ENCODE data around the gene SEMA4A.
A peak's percentile ranks its signal among the peaks of the same experiment; 100 is the strongest.

The SEMA4A gene

DNA sequence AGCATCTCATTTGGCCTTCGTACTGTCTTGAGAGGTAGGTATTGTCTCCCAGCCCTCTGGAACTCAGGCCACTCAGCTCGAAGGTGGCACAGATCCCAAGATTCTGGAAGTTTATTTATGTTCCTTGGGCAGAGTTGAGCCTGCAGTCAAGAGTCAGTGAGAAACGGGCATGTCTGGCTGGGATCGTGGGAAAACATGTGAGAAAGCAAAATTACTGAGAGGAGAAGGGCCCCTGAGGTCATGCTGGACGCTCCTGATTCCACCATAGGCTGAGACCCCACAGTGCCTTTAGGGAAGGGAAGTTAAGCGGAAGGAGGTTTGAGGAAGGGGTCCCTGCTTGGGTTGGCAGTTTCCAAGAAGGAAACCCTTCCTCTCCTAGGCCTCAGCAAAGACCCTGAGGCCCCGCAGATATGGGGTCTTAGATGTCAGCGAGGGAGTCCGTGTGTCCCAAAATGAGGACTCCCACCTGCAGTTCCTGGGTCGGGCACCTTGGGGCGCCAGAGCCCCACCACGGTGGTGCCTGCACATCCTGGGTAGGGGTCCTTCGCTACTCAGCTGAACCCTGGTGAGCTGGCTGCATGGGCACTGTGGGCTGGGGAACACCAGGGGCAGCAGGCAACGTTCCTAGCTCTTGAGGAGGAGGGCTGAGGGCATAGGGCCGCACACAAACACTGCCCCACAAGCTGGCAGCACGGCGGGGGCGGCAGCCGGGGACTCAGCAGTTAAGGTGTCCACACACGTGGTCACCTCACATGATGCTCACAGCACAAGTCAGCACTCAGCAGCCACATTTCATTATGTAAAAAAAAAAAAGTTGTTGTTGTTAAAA is 12.3 kb upstream of the SEMA4A start:
- Histone ChIP-seq H3K27me3 (no peaks in the 10 kb centered on the region), H3K4me3 (no peak overlapping the region), H3K9me3 (no peaks in the 10 kb centered on the region), H3K27ac (peak overlapping the region; percentile 93 to 99), H3K4me1 (peaks cover 0 to 74% (median 40%) of the 10 kb centered on the region in 4 donors), H3K36me3 (peaks cover 31 to 45% (median 43%) of the 10 kb centered on the region in 3 donors)
- intact Hi-C loops (cut with DNase I; ENCODE audit: low total_unique reads) = no loop called here
- TF ChIP-seq, protein P1, sequence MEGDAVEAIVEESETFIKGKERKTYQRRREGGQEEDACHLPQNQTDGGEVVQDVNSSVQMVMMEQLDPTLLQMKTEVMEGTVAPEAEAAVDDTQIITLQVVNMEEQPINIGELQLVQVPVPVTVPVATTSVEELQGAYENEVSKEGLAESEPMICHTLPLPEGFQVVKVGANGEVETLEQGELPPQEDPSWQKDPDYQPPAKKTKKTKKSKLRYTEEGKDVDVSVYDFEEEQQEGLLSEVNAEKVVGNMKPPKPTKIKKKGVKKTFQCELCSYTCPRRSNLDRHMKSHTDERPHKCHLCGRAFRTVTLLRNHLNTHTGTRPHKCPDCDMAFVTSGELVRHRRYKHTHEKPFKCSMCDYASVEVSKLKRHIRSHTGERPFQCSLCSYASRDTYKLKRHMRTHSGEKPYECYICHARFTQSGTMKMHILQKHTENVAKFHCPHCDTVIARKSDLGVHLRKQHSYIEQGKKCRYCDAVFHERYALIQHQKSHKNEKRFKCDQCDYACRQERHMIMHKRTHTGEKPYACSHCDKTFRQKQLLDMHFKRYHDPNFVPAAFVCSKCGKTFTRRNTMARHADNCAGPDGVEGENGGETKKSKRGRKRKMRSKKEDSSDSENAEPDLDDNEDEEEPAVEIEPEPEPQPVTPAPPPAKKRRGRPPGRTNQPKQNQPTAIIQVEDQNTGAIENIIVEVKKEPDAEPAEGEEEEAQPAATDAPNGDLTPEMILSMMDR (IDR thresholded peaks at IDR 0.05) = peak; percentile 47 to 56
- peak; percentile 64 to 89 for DNase-seq

GRCh38 chr1:156143765-156144489 is 9.5 kb upstream of the SEMA4A start:
- TF ChIP-seq, protein P1 (IDR thresholded peaks at IDR 0.05) = no peak
- H3K27ac ChIP-seq = peak overlapping the region; percentile 29 to 30

DNA sequence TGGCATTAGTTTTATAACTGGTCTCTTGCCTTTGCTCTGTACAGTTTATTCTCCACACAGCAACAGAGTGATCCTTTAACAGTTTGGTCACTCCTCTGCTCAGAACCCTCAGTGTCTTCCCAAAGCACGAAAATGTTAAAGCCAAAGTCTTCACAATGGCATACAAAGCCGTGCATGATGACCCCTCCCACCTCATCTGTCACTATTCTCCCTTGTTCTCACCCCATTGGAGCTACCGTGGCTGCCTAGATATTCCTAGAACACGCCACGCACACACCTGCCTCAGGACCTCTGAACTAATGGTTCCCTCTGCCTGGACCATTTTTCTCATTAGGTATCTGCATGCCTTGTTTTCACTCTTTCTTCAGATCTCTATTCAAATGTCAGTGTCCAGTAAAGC is 8.6 kb upstream of the SEMA4A start:
- no peaks in the 10 kb centered on the region for H3K9me3 ChIP-seq
- H3K4me1 ChIP-seq = peaks cover 0 to 70% (median 39%) of the 10 kb centered on the region in 4 donors
- peak overlapping the region in 1 of 2 donors; percentile 30 for H3K27ac ChIP-seq
- intact Hi-C loops (cut with DNase I; ENCODE audit: low total_unique reads) = loop anchor here (5.0 kb wide), 2 partner anchors 68 to 83 kb away; partner anchors contain the start of gene PMF1
- H3K27me3 ChIP-seq = peaks cover 0 to 5% of the 10 kb centered on the region in 2 donors
- H3K36me3 ChIP-seq = peaks cover 0 to 9% (median 6%) of the 10 kb centered on the region in 3 donors
- TF ChIP-seq, protein P1 (IDR thresholded peaks at IDR 0.05) = no peak
- no peak overlapping the region for H3K4me3 ChIP-seq
- DNase-seq = no peak

More at GRCh38 chr1:156143765-156144489, 9.5 kb upstream of the SEMA4A start:
- H3K4me1 ChIP-seq = peaks cover 0 to 78% (median 43%) of the 10 kb centered on the region in 4 donors
- intact Hi-C loops (cut with DNase I; ENCODE audit: low total_unique reads) = no loop called here
- H3K9me3 ChIP-seq = no peaks in the 10 kb centered on the region
- peaks cover 3 to 17% (median 15%) of the 10 kb centered on the region in 3 donors for H3K36me3 ChIP-seq
- H3K4me3 ChIP-seq = no peak overlapping the region
- H3K27me3 ChIP-seq = no peaks in the 10 kb centered on the region
- DNase-seq = no peak

GRCh38 chr1:156145650-156146019 is 7.8 kb upstream of the SEMA4A start:
- peaks cover 0 to under 1% (median 0%) of the 10 kb centered on the region in 3 donors for H3K36me3 ChIP-seq
- H3K4me3 ChIP-seq = no peak overlapping the region
- H3K4me1 ChIP-seq = peaks cover 0 to 69% (median 30%) of the 10 kb centered on the region in 4 donors
- no peak overlapping the region for H3K27ac ChIP-seq
- TF ChIP-seq, protein P1 (IDR thresholded peaks at IDR 0.05) = no peak
- no peak for DNase-seq
- intact Hi-C loops (cut with DNase I; ENCODE audit: low total_unique reads) = loop anchor here (5.0 kb wide), 2 partner anchors 67 to 82 kb away; partner anchors contain the start of gene PMF1
- peaks cover 0 to 9% of the 10 kb centered on the region in 2 donors for H3K27me3 ChIP-seq
- H3K9me3 ChIP-seq = no peaks in the 10 kb centered on the region

DNA sequence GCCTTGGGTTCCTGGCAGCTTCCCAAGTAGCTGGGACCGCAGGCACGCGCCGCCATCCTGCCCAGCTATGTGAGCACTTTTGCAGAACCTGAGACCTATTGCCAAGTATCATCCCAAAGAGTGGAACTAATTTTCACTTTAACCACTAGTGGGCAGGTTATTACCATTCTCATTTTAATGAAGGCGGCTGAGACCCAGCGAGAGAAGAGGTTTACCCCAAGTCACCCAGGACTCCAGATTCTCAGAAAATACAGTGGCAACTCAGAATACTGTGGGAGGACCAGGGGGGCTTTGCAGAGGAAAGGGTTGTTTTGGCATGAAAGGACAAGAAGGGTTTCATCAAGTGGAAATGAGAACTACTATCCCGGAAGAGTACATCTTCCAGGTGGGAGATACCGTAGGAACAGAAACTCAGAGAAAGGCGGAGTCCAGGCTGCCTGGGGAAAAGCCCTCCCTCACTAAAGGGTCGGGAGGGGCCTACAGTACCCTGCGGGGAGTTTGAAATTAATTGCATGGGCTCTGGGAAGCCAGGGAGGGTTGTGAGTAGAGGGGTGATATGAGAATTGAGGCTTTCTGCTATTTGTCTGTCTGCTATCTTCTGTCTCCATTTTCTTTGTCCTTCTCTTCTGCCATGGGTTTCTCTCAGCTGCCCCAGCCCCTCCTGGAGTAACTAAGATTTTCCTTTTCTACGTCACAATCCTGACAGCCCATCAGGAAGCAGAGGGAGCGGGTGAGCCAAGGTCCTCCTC is 7.2 kb upstream of the SEMA4A start:
- Histone ChIP-seq H3K36me3 (no peaks in the 10 kb centered on the region), H3K4me1 (peaks cover 0 to 69% (median 27%) of the 10 kb centered on the region in 4 donors), H3K9me3 (no peaks in the 10 kb centered on the region), H3K27me3 (peaks cover 0 to 9% of the 10 kb centered on the region in 2 donors), H3K27ac (peak overlapping the region; percentile 31 to 33), H3K4me3 (no peak overlapping the region)
- peak; percentile 76 to 85 for DNase-seq
- intact Hi-C loops (cut with DNase I; ENCODE audit: low total_unique reads) = loop anchor here (5.0 kb wide), 2 partner anchors 66 to 81 kb away; partner anchors contain the start of gene PMF1
- TF ChIP-seq, protein P1 (IDR thresholded peaks at IDR 0.05) = peak; percentile 61 to 70

Data from tibial artery (tissue), 4 donors.